Measurements from ENCODE around the gene EXT2.

DNA sequence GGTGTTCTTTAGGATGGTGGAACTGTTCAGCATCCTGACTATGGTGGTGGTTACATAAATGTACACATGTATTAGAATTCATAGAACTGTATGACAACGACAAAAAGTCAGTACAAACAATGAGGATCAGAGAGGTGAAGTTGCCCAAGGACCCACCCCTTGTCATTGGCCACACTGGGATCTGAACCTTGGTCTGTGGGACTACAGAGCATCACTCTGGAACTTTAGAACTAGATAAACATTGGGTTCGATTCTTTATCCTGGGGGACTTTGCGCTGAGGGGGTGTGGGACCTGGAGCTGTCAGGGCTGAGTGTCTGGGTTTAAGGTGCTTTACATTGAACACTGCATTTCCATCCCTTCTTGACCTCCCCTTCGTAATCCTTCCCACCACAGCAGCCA is 12.8 kb upstream of the EXT2 start:
- TF ChIP-seq POLR2A (IDR thresholded peaks at IDR 0.05) = no peak
- TF ChIP-seq, protein P1, sequence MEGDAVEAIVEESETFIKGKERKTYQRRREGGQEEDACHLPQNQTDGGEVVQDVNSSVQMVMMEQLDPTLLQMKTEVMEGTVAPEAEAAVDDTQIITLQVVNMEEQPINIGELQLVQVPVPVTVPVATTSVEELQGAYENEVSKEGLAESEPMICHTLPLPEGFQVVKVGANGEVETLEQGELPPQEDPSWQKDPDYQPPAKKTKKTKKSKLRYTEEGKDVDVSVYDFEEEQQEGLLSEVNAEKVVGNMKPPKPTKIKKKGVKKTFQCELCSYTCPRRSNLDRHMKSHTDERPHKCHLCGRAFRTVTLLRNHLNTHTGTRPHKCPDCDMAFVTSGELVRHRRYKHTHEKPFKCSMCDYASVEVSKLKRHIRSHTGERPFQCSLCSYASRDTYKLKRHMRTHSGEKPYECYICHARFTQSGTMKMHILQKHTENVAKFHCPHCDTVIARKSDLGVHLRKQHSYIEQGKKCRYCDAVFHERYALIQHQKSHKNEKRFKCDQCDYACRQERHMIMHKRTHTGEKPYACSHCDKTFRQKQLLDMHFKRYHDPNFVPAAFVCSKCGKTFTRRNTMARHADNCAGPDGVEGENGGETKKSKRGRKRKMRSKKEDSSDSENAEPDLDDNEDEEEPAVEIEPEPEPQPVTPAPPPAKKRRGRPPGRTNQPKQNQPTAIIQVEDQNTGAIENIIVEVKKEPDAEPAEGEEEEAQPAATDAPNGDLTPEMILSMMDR (IDR thresholded peaks at IDR 0.05) = no peak
